Measurements from ENCODE around the gene PRDX2.

DNA sequence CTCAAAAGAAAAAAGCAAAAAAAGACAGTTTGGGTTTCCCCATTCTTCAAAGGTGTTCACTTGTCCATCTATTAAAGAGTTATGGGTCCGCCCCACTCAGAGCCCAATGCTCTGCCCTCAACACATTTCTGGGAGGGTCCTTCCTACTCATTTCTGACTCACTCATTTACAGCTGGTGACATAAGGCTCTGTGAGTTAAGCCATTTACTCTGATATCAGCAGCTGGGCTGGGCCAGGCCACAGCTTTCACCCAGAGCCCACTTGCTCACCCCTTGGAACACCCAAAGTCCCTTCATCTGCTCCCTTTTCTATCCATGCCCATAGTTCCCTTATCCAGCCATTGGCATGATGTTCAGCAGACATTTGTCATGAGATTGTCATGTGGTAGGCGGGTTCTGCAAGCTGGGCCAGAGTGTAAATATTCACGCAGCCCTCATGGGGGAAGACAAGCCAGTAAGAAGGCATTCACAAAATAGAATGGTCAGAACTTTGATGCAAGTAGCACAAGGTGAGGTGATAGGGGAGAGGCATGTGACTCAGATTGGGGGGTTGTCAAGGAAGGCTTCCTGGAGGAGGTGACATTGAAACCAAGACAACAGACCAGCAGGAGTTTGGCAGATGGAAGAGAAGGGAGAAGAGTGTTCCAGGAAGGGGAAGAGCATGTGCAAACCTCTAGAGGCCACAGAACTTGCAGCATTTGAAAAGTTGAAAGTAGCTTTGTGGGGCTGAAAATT lies 42.6 kb upstream of the PRDX2 start:
- TF ChIP-seq, protein P1, sequence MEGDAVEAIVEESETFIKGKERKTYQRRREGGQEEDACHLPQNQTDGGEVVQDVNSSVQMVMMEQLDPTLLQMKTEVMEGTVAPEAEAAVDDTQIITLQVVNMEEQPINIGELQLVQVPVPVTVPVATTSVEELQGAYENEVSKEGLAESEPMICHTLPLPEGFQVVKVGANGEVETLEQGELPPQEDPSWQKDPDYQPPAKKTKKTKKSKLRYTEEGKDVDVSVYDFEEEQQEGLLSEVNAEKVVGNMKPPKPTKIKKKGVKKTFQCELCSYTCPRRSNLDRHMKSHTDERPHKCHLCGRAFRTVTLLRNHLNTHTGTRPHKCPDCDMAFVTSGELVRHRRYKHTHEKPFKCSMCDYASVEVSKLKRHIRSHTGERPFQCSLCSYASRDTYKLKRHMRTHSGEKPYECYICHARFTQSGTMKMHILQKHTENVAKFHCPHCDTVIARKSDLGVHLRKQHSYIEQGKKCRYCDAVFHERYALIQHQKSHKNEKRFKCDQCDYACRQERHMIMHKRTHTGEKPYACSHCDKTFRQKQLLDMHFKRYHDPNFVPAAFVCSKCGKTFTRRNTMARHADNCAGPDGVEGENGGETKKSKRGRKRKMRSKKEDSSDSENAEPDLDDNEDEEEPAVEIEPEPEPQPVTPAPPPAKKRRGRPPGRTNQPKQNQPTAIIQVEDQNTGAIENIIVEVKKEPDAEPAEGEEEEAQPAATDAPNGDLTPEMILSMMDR (conservative IDR thresholded peaks at IDR 0.05; ENCODE audit: low read depth in 2 of 2), result no peak
- no peak for TF ChIP-seq POLR2AphosphoS5 (IDR thresholded peaks at IDR 0.05; ENCODE audit: low read depth)
- no peak for TF ChIP-seq EZH2phosphoT487 (IDR thresholded peaks at IDR 0.05; ENCODE audit: unreplicated experiment)
- TF ChIP-seq, protein P2, sequence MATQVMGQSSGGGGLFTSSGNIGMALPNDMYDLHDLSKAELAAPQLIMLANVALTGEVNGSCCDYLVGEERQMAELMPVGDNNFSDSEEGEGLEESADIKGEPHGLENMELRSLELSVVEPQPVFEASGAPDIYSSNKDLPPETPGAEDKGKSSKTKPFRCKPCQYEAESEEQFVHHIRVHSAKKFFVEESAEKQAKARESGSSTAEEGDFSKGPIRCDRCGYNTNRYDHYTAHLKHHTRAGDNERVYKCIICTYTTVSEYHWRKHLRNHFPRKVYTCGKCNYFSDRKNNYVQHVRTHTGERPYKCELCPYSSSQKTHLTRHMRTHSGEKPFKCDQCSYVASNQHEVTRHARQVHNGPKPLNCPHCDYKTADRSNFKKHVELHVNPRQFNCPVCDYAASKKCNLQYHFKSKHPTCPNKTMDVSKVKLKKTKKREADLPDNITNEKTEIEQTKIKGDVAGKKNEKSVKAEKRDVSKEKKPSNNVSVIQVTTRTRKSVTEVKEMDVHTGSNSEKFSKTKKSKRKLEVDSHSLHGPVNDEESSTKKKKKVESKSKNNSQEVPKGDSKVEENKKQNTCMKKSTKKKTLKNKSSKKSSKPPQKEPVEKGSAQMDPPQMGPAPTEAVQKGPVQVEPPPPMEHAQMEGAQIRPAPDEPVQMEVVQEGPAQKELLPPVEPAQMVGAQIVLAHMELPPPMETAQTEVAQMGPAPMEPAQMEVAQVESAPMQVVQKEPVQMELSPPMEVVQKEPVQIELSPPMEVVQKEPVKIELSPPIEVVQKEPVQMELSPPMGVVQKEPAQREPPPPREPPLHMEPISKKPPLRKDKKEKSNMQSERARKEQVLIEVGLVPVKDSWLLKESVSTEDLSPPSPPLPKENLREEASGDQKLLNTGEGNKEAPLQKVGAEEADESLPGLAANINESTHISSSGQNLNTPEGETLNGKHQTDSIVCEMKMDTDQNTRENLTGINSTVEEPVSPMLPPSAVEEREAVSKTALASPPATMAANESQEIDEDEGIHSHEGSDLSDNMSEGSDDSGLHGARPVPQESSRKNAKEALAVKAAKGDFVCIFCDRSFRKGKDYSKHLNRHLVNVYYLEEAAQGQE (IDR thresholded peaks at IDR 0.05; ENCODE audit: unreplicated experiment), result no peak
- no peak for TF ChIP-seq EZH2 (IDR thresholded peaks at IDR 0.05; ENCODE audit: low read depth, unreplicated experiment)
- no peak for TF ChIP-seq JUNB (IDR thresholded peaks at IDR 0.05; ENCODE audit: unreplicated experiment)
- no peak for TF ChIP-seq CREB1 (CRISPR knock-in tag; IDR thresholded peaks at IDR 0.05; ENCODE audit: low read depth)
- TF ChIP-seq ZNF114 (CRISPR knock-in tag; IDR thresholded peaks at IDR 0.05), result no peak
- TF ChIP-seq STAT1 (IDR thresholded peaks at IDR 0.05; ENCODE audit: unreplicated experiment), result no peak
- TF ChIP-seq, protein P3, sequence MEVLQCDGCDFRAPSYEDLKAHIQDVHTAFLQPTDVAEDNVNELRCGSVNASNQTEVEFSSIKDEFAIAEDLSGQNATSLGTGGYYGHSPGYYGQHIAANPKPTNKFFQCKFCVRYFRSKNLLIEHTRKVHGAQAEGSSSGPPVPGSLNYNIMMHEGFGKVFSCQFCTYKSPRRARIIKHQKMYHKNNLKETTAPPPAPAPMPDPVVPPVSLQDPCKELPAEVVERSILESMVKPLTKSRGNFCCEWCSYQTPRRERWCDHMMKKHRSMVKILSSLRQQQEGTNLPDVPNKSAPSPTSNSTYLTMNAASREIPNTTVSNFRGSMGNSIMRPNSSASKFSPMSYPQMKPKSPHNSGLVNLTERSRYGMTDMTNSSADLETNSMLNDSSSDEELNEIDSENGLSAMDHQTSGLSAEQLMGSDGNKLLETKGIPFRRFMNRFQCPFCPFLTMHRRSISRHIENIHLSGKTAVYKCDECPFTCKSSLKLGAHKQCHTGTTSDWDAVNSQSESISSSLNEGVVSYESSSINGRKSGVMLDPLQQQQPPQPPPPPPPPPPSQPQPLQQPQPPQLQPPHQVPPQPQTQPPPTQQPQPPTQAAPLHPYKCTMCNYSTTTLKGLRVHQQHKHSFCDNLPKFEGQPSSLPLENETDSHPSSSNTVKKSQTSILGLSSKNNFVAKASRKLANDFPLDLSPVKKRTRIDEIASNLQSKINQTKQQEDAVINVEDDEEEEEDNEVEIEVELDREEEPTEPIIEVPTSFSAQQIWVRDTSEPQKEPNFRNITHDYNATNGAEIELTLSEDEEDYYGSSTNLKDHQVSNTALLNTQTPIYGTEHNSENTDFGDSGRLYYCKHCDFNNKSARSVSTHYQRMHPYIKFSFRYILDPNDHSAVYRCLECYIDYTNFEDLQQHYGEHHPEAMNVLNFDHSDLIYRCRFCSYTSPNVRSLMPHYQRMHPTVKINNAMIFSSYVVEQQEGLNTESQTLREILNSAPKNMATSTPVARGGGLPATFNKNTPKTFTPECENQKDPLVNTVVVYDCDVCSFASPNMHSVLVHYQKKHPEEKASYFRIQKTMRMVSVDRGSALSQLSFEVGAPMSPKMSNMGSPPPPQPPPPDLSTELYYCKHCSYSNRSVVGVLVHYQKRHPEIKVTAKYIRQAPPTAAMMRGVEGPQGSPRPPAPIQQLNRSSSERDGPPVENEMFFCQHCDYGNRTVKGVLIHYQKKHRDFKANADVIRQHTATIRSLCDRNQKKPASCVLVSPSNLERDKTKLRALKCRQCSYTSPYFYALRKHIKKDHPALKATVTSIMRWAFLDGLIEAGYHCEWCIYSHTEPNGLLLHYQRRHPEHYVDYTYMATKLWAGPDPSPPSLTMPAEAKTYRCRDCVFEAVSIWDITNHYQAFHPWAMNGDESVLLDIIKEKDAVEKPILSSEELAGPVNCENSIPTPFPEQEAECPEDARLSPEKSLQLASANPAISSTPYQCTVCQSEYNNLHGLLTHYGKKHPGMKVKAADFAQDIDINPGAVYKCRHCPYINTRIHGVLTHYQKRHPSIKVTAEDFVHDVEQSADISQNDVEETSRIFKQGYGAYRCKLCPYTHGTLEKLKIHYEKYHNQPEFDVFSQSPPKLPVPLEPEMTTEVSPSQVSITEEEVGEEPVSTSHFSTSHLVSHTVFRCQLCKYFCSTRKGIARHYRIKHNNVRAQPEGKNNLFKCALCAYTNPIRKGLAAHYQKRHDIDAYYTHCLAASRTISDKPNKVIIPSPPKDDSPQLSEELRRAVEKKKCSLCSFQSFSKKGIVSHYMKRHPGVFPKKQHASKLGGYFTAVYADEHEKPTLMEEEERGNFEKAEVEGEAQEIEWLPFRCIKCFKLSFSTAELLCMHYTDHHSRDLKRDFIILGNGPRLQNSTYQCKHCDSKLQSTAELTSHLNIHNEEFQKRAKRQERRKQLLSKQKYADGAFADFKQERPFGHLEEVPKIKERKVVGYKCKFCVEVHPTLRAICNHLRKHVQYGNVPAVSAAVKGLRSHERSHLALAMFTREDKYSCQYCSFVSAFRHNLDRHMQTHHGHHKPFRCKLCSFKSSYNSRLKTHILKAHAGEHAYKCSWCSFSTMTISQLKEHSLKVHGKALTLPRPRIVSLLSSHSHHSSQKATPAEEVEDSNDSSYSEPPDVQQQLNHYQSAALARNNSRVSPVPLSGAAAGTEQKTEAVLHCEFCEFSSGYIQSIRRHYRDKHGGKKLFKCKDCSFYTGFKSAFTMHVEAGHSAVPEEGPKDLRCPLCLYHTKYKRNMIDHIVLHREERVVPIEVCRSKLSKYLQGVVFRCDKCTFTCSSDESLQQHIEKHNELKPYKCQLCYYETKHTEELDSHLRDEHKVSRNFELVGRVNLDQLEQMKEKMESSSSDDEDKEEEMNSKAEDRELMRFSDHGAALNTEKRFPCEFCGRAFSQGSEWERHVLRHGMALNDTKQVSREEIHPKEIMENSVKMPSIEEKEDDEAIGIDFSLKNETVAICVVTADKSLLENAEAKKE (CRISPR knock-in tag; IDR thresholded peaks at IDR 0.05), result no peak
